Activated CD4-positive, alpha-beta T cell treated with anti-CD3 and anti-CD28 coated beads for 36 hours (primary cell): ENCODE data around the gene NR3C2. TPM values are rescaled to one million over a fixed set of nuclear protein-coding genes. Genes with fewer than 3 reads are reported as not detected.

Experiments used
- ATAC-seq: fragments of 200-7000 bp; cut with Tn5 transposase; one replicate; pipeline ENCODE4 v1.10.0; 2021; ENCODE audit warnings: mild to moderate bottlenecking, moderate library complexity
- CTCF ChIA-PET: fragments of 350-600 bp; sonication (Branson Sonifier 250); formaldehyde crosslinking; loops from one replicate; lab custom pipeline; 2021; ENCODE audit warnings: antibody characterized with exemption; lab: Charles Lee
- POLR2A ChIA-PET: fragments of 350-600 bp; sonication (Branson Sonifier 250); formaldehyde crosslinking; loops from one replicate; lab custom pipeline; 2021; ENCODE audit warnings: antibody characterized with exemption, inconsistent platforms; lab: Charles Lee
- DNase-seq: peaks from one replicate; pipeline ENCODE4 v3.0.0-alpha.2; 2020
- H3K27ac Mint-ChIP-seq: one replicate; pipeline ENCODE4 v1.8.0; 2021; ENCODE audit warnings: mixed read lengths
- H3K27me3 Mint-ChIP-seq: one replicate; pipeline ENCODE4 v1.8.0; 2021; ENCODE audit warnings: mixed read lengths
- H3K36me3 Mint-ChIP-seq: one replicate; pipeline ENCODE4 v1.8.0; 2021; ENCODE audit warnings: low read depth, mixed read lengths
- H3K4me1 Mint-ChIP-seq: one replicate; pipeline ENCODE4 v1.8.0; 2021; ENCODE audit warnings: mixed read lengths
- H3K4me3 Mint-ChIP-seq: one replicate; pipeline ENCODE4 v1.8.0; 2021; ENCODE audit warnings: mild to moderate bottlenecking, moderate library complexity, mixed read lengths
- H3K9me3 Mint-ChIP-seq: one replicate; pipeline ENCODE4 v1.8.0; 2021; ENCODE audit warnings: low read depth, mixed read lengths
- intact Hi-C, 2 experiments: fragments of 100-400 bp; cut with DNase I in 1 of 2; cut with micrococcal nuclease in 1 of 2; formaldehyde crosslinking; loops; one replicate each; pipeline versions ENCODE4 v1.14.2 to v1.15.1; 2022 to 2024; cut with DNase I, micrococcal nuclease
- total RNA-seq, 2 experiments: library from RNA; stranded (reverse); gene quantifications; one replicate each; pipeline ENCODE4 v1.2.3, GENCODE V29; 2021

NR3C2 gene
- total RNA-seq, 2 experiments from 2014 or later: 3.7 to 5.8 TPM

DNA sequence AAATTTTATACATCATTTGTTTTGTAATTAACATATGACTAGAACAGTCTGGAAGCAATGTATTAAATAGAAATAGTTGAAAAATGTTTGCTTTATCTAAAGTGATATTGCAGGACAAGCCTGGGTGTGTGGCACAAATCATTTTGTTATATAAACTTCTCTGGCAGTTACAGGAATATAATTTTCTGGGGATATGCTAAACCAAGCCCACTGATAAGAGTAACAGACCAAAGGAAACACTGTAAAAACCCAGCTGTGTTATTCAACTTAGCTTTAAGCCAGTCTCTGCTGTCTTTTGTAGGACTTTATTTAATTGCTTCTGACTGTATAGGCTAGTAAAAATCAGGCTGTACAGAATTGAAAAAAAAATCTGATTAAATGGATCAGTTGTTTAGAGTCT, 156.2 kb downstream of the NR3C2 start:
- no peak for ATAC-seq
- no peaks in the 10 kb centered on the region for H3K27me3 Mint-ChIP-seq
- intact Hi-C loops: no loop called here
- H3K27ac Mint-ChIP-seq: no peak overlapping the region
- H3K4me1 Mint-ChIP-seq: peaks cover 23% of the 10 kb centered on the region
- CTCF ChIA-PET: no interaction called here
- H3K9me3 Mint-ChIP-seq: no peaks in the 10 kb centered on the region
- DNase-seq: no peak
- H3K4me3 Mint-ChIP-seq: no peak overlapping the region
- H3K36me3 Mint-ChIP-seq: no peaks in the 10 kb centered on the region
- POLR2A ChIA-PET: no interaction called here

- Mint-ChIP-seq H3K4me1 (peaks cover 14% of the 10 kb centered on the region), H3K27ac (no peak overlapping the region), H3K36me3 (no peaks in the 10 kb centered on the region), H3K4me3 (no peak overlapping the region), H3K9me3 (no peaks in the 10 kb centered on the region), H3K27me3 (no peaks in the 10 kb centered on the region)
- CTCF ChIA-PET: no interaction called here
- intact Hi-C loops: no loop called here
- DNase-seq (no peak), ATAC-seq (no peak)
- POLR2A ChIA-PET: no interaction called here
Measured at GRCh38 chr4:148283665-148284064, 158.5 kb downstream of the NR3C2 start.

GRCh38 chr4:148278310-148278709, 163.9 kb downstream of the NR3C2 start:
- ChIA-PET CTCF (no interaction called here), POLR2A (no interaction called here)
- Mint-ChIP-seq H3K4me3 (no peak overlapping the region), H3K4me1 (peaks cover 13% of the 10 kb centered on the region), H3K27ac (no peak overlapping the region), H3K27me3 (no peaks in the 10 kb centered on the region), H3K9me3 (no peaks in the 10 kb centered on the region), H3K36me3 (peaks cover 3% of the 10 kb centered on the region)
- intact Hi-C loops: no loop called here
- ATAC-seq (no peak), DNase-seq (no peak)

- CTCF ChIA-PET: no interaction called here
- intact Hi-C loops: no loop called here
Measured at GRCh38 chr4:148275266-148275665, 166.9 kb downstream of the NR3C2 start.

GRCh38 chr4:148273501-148273986, 168.7 kb downstream of the NR3C2 start:
- Mint-ChIP-seq H3K4me3 (no peak overlapping the region), H3K4me1 (peaks cover 23% of the 10 kb centered on the region), H3K27ac (no peak overlapping the region), H3K9me3 (no peaks in the 10 kb centered on the region), H3K36me3 (peaks cover 3% of the 10 kb centered on the region), H3K27me3 (no peaks in the 10 kb centered on the region)
- ChIA-PET POLR2A (no interaction called here), CTCF (interaction anchor here (0.7 to 0.9 kb wide), 3 partner anchors 19 to 407 kb away, joined by 3 to 4 read pairs (median 3); no protein-coding TSS in a partner anchor)
- intact Hi-C loops: no loop called here
- DNase-seq (no peak), ATAC-seq (no peak)

More at GRCh38 chr4:148275266-148275665, 166.9 kb downstream of the NR3C2 start:
- no peak for DNase-seq
- no peak for ATAC-seq
- Mint-ChIP-seq H3K4me3 (no peak overlapping the region), H3K4me1 (peaks cover 19% of the 10 kb centered on the region), H3K36me3 (peaks cover 3% of the 10 kb centered on the region), H3K9me3 (no peaks in the 10 kb centered on the region), H3K27me3 (no peaks in the 10 kb centered on the region), H3K27ac (no peak overlapping the region)
- POLR2A ChIA-PET: no interaction called here

DNA sequence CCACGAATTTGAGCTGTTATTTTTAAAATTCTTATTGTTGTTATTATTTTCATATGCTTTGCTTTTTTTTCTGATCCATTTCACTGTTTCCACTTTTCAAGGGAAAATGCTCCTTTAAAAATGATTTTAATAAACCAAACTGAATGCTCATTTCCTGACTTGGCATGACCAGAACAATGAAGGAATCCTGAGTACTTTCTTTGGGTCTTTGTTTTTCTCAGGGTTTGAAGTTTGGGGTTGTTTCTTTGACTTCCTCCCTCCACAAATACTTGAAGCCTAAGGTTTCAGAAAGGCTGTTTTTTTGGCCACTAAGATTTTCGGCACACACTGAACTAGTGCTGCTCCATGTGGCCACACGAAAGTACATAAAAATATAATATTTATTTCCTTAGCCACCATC, 171.0 kb downstream of the NR3C2 start:
- no peaks in the 10 kb centered on the region for H3K27me3 Mint-ChIP-seq
- no peaks in the 10 kb centered on the region for H3K9me3 Mint-ChIP-seq
- no peak for ATAC-seq
- no peaks in the 10 kb centered on the region for H3K36me3 Mint-ChIP-seq
- H3K27ac Mint-ChIP-seq: no peak overlapping the region
- CTCF ChIA-PET: interaction anchor here (0.7 kb wide), 1 partner anchor 383 kb away, joined by 3 read pairs; no protein-coding TSS in a partner anchor
- intact Hi-C loops: no loop called here
- POLR2A ChIA-PET: no interaction called here
- no peak for DNase-seq
- no peak overlapping the region for H3K4me3 Mint-ChIP-seq
- H3K4me1 Mint-ChIP-seq: peaks cover 21% of the 10 kb centered on the region

DNA sequence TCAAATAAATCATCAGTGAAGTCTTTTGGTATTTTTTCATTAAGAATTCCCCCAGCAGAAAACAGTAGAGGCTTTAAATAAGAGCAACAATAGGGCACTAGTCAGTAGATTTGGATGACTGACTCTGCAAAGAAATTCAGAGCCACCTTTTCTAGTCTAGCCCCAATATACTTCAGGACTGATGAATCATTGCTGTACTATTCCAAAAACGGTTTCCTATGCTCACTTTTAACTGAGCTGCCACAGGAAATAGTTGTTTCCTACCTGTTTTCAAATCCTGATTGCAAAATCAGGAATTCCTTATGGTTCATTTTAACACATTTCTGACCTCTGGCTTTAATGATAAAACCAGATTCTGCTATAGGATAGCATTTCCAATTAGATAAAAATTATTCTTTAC, 171.6 kb downstream of the NR3C2 start:
- no peaks in the 10 kb centered on the region for H3K9me3 Mint-ChIP-seq
- CTCF ChIA-PET: interaction anchor here (0.7 kb wide), 1 partner anchor 382 kb away, joined by 3 read pairs; no protein-coding TSS in a partner anchor
- POLR2A ChIA-PET: no interaction called here
- H3K27ac Mint-ChIP-seq: no peak overlapping the region
- H3K4me1 Mint-ChIP-seq: peaks cover 21% of the 10 kb centered on the region
- H3K4me3 Mint-ChIP-seq: no peak overlapping the region
- DNase-seq (no peak), ATAC-seq (no peak)
- no peaks in the 10 kb centered on the region for H3K27me3 Mint-ChIP-seq
- no peaks in the 10 kb centered on the region for H3K36me3 Mint-ChIP-seq
- intact Hi-C loops: no loop called here

DNA sequence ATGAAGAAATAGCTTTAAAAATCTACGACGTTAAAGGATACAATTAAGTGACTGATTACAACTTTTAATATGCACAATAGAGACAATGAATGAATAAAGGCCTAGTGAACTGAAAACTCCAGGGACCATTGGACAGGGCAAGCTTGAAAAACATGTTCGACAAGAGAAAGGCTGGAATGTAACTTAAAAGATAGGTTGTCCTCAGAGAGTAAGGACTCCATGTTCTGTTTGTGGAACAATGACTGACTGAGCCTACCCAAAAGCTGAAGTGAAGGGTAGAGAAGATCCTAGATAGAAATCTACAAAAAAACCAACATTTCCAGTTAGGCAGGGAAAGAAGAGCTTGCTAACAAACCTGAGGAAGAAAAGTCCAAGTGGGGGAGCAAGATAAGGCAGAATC, 173.4 kb downstream of the NR3C2 start:
- H3K9me3 Mint-ChIP-seq: no peaks in the 10 kb centered on the region
- CTCF ChIA-PET: interaction anchor here (1.7 kb wide), 1 partner anchor 10 kb away, joined by 3 read pairs; no protein-coding TSS in a partner anchor
- intact Hi-C loops: no loop called here

GRCh38 chr4:148266921-148267320, 175.3 kb downstream of the NR3C2 start:
- no peaks in the 10 kb centered on the region for H3K36me3 Mint-ChIP-seq
- no peaks in the 10 kb centered on the region for H3K9me3 Mint-ChIP-seq
- no peaks in the 10 kb centered on the region for H3K27me3 Mint-ChIP-seq
- CTCF ChIA-PET: no interaction called here
- DNase-seq (no peak), ATAC-seq (no peak)
- intact Hi-C loops: no loop called here
- peaks cover 8% of the 10 kb centered on the region for H3K4me1 Mint-ChIP-seq
- POLR2A ChIA-PET: no interaction called here
- H3K4me3 Mint-ChIP-seq: no peak overlapping the region
- H3K27ac Mint-ChIP-seq: no peak overlapping the region

More for the DNA sequence above, 173.4 kb downstream of the NR3C2 start:
- Mint-ChIP-seq H3K4me1 (peaks cover 21% of the 10 kb centered on the region), H3K27me3 (no peaks in the 10 kb centered on the region), H3K4me3 (no peak overlapping the region), H3K36me3 (no peaks in the 10 kb centered on the region), H3K27ac (no peak overlapping the region)
- DNase-seq (no peak), ATAC-seq (no peak)
- POLR2A ChIA-PET: no interaction called here

GRCh38 chr4:148266240-148266639, 176.0 kb downstream of the NR3C2 start:
- H3K27ac Mint-ChIP-seq: no peak overlapping the region
- H3K4me1 Mint-ChIP-seq: peaks cover 7% of the 10 kb centered on the region
- ATAC-seq (no peak), DNase-seq (no peak)
- CTCF ChIA-PET: no interaction called here
- POLR2A ChIA-PET: no interaction called here
- intact Hi-C loops: no loop called here
- no peaks in the 10 kb centered on the region for H3K27me3 Mint-ChIP-seq
- H3K9me3 Mint-ChIP-seq: peaks cover 1% of the 10 kb centered on the region
- no peak overlapping the region for H3K4me3 Mint-ChIP-seq
- no peaks in the 10 kb centered on the region for H3K36me3 Mint-ChIP-seq

GRCh38 chr4:148265627-148266026, 176.6 kb downstream of the NR3C2 start:
- no peak for ATAC-seq
- Mint-ChIP-seq H3K36me3 (no peaks in the 10 kb centered on the region), H3K27ac (no peak overlapping the region), H3K4me1 (peaks cover 7% of the 10 kb centered on the region), H3K4me3 (no peak overlapping the region), H3K9me3 (peaks cover 2% of the 10 kb centered on the region), H3K27me3 (no peaks in the 10 kb centered on the region)
- POLR2A ChIA-PET: no interaction called here
- CTCF ChIA-PET: no interaction called here
- intact Hi-C loops: no loop called here
- no peak for DNase-seq

GRCh38 chr4:148263802-148264201, 178.4 kb downstream of the NR3C2 start:
- no peak overlapping the region for H3K27ac Mint-ChIP-seq
- ChIA-PET CTCF (interaction anchor here (1.0 kb wide), 1 partner anchor 13 kb away, joined by 3 read pairs; no protein-coding TSS in a partner anchor), POLR2A (no interaction called here)
- H3K9me3 Mint-ChIP-seq: peaks cover 2% of the 10 kb centered on the region
- no peak for DNase-seq
- no peaks in the 10 kb centered on the region for H3K36me3 Mint-ChIP-seq
- intact Hi-C loops: no loop called here
- no peak overlapping the region for H3K4me3 Mint-ChIP-seq
- no peaks in the 10 kb centered on the region for H3K4me1 Mint-ChIP-seq
- no peak for ATAC-seq
- no peaks in the 10 kb centered on the region for H3K27me3 Mint-ChIP-seq
